Esophagus muscularis mucosa (tissue), 4 donors: ENCODE results near the gene MPO. TPM values are rescaled to one million over a fixed set of nuclear protein-coding genes. Genes with fewer than 3 reads are reported as not detected.
A peak's percentile ranks its signal among the peaks of the same experiment; 100 is the strongest.

Experiments
- DNase-seq: peaks from one replicate; pipeline ENCODE4 v3.0.0-alpha.2; 2017; ENCODE audit errors: extremely low spot score
- H3K27ac ChIP-seq, 4 donors: fragments of 200-600 bp; sonication (generic); replicated peaks in 1 of 4; 1 replicate in 3 of 4; 2 replicates in 1 of 4; pipeline ENCODE4 v1.5.1; 2016 to 2019; ENCODE audit warnings: mild to moderate bottlenecking in 1 of 4
- H3K27me3 ChIP-seq, 4 donors: fragments of 200-600 bp; sonication (generic); one replicate each; pipeline versions ENCODE4 v1.5.1 to v1.6.0; 2016 to 2019
- H3K36me3 ChIP-seq, 4 donors: fragments of 200-600 bp; sonication (generic); one replicate each; pipeline ENCODE4 v1.5.1; 2016 to 2019
- H3K4me1 ChIP-seq, 4 donors: fragments of 200-600 bp; sonication (generic); one replicate each; pipeline ENCODE4 v1.5.1; 2016 to 2019
- H3K4me3 ChIP-seq, 4 donors: fragments of 200-600 bp; sonication (generic); 1 replicate in 2 of 4; 2 replicates in 2 of 4; pipeline ENCODE4 v1.5.1; 2016 to 2019; ENCODE audit warnings: mild to moderate bottlenecking in 4 of 4, moderate library complexity in 1 of 4
- H3K9me3 ChIP-seq, 4 donors: fragments of 200-600 bp; sonication (generic); 1 replicate in 3 of 4; 2 replicates in 1 of 4; pipeline ENCODE4 v1.5.1; 2016 to 2019
- CTCF ChIP-seq, 3 experiments: fragments of 200-600 bp in 2 of 3; fragments of 450-650 bp in 1 of 3; sonication (generic) in 2 of 3; IDR thresholded peaks; one replicate each; pipeline ENCODE4 v1.5.1; 2017 to 2019; ENCODE audit warnings: antibody characterized with exemption in 3 of 3, mild to moderate bottlenecking in 2 of 3, moderate library complexity in 1 of 3
- EP300 ChIP-seq: sonication (generic); formaldehyde crosslinking; IDR thresholded peaks from one replicate; pipeline ENCODE4 v1.6.1; 2017; ENCODE audit warnings: antibody characterized with exemption
- POLR2A ChIP-seq: fragments of 450-650 bp; IDR thresholded peaks from one replicate; pipeline ENCODE4 v1.6.1; 2017; ENCODE audit warnings: antibody characterized with exemption, moderate library complexity, mild to moderate bottlenecking, low read depth
- POLR2AphosphoS5 ChIP-seq, 2 donors: sonication (generic); formaldehyde crosslinking; IDR thresholded peaks; one replicate each; pipeline ENCODE4 v1.6.1; 2017; ENCODE audit warnings: antibody characterized with exemption in 2 of 2
- WGBS: methylation state at CpG from one replicate; pipeline ENCODE4 v1.1.5; 2018; 5-methylcytosine and 5-hydroxymethylcytosine counted together
- intact Hi-C: fragments of 100-400 bp; cut with DNase I; formaldehyde crosslinking; loops from one replicate; pipeline ENCODE4 v1.15.1; 2023
- total RNA-seq, 4 donors: library from RNA; depleted of rRNA; stranded (reverse); fragments of >200 nt; gene quantifications; one replicate each; pipeline versions ENCODE4 v1.1.0 to v1.2.1, GENCODE V29; 2016

MPO gene
- total RNA-seq, 4 donors from 2014 or later = 0.23 to 0.66 TPM; not detected in 2

GRCh38 chr17:58246781-58247180, 34.0 kb downstream of the MPO start:
- H3K27me3 ChIP-seq = peaks cover 0 to 72% (median 3%) of the 10 kb centered on the region in 4 donors
- H3K9me3 ChIP-seq = no peaks in the 10 kb centered on the region
- no peaks in the 10 kb centered on the region for H3K36me3 ChIP-seq
- no peak overlapping the region for H3K4me3 ChIP-seq
- no peak for TF ChIP-seq POLR2AphosphoS5 (IDR thresholded peaks at IDR 0.05)
- TF ChIP-seq CTCF (IDR thresholded peaks at IDR 0.05) = no peak
- no peak for TF ChIP-seq EP300
- no peak for TF ChIP-seq POLR2A
- H3K4me1 ChIP-seq = peaks cover 7 to 15% (median 12%) of the 10 kb centered on the region in 4 donors
- H3K27ac ChIP-seq = no peak overlapping the region
- DNase-seq = peak; percentile 55
- WGBS = 72% methylated on average over 1 of the region's 1 CpG
- intact Hi-C loops = loop anchor here (5.0 kb wide), 1 partner anchor 171 kb away; the partner anchor contains the start of gene RNF43

DNA sequence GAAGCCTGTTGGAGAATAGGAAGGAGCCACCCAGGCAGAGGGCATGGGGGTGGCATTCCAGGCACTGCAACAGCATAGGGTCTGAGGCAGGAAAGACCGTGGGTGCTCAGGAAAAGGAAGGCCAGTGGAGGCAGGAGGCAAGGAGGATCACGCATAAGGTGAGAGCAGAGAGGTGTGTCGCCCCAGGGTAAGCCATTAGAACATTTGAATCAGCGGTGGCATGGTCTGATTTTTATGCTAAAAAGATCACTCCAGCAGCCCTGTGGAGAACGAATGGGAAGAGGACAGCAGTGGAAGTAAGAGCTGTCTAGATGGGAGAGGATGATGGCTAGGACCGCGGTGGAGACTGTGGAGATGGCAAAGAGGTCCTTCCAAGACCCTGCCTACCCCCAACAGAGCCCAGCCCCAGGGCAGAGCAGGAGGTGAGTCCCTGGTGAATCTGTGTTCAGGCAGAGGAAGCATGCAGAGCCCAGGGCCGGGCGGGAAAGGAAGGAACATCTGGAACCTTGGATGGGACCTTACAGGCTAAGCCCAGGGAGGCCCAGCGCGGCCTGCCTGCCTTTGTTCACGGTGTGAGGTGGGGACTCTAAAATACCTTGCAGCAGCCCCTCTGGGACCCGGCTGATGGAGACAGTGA, 34.5 kb downstream of the MPO start:
- no peak for TF ChIP-seq POLR2AphosphoS5 (IDR thresholded peaks at IDR 0.05)
- no peak for TF ChIP-seq CTCF (IDR thresholded peaks at IDR 0.05)
- TF ChIP-seq EP300 = no peak
- TF ChIP-seq POLR2A = no peak
- DNase-seq = peak; percentile 85
- no peak overlapping the region for H3K27ac ChIP-seq
- WGBS = 88% methylated on average over 13 of the region's 13 CpGs
- H3K9me3 ChIP-seq = no peaks in the 10 kb centered on the region
- peaks cover 0 to 77% (median 3%) of the 10 kb centered on the region in 4 donors for H3K27me3 ChIP-seq
- no peaks in the 10 kb centered on the region for H3K36me3 ChIP-seq
- H3K4me3 ChIP-seq = no peak overlapping the region
- H3K4me1 ChIP-seq = peaks cover 7 to 15% (median 12%) of the 10 kb centered on the region in 4 donors
- intact Hi-C loops = loop anchor here (5.0 kb wide), 1 partner anchor 171 kb away; the partner anchor contains the start of gene RNF43

DNA sequence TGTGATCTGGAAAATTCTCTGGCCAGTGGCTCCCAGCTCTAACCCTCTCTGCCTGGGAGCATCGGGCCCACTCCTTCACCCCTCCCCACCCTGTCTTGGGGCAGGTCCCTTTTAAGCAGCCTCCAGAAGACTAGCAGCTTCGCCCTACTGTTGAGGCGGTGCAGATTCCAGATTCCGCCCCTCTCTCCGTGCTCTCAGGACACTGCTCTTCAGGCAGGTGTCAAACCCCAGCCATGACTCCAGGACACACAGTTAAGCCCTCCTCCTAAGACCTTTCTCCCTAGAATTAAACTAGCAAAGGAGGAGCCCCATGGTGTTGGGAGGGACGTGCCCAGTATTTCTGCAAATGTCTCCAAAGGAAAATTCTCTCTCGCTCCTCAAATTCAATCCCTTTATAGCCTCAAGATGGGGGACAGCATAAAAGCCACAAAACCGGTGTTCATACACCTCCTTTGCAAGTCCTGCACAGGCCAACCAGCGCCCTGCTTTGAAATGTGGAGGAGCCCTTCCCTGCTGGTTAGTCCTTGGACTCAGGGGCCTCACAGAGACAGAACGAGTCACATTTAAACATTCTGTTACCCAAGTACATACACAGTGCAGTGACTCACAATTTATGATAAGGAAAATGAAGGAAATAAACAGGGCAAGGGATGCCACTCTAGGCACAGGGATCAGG, 35.2 kb downstream of the MPO start:
- TF ChIP-seq EP300 = no peak
- WGBS = 79% methylated on average over 5 of the region's 10 CpGs
- H3K4me3 ChIP-seq = no peak overlapping the region
- no peaks in the 10 kb centered on the region for H3K9me3 ChIP-seq
- H3K27me3 ChIP-seq = peaks cover 0 to 73% (median 3%) of the 10 kb centered on the region in 4 donors
- peak; percentile 60 for DNase-seq
- no peaks in the 10 kb centered on the region for H3K36me3 ChIP-seq
- intact Hi-C loops = loop anchor here (5.0 kb wide), 1 partner anchor 172 kb away; the partner anchor contains the start of gene RNF43
- no peak overlapping the region for H3K27ac ChIP-seq
- peaks cover 7 to 15% (median 12%) of the 10 kb centered on the region in 4 donors for H3K4me1 ChIP-seq

GRCh38 chr17:58244963-58245362, 35.8 kb downstream of the MPO start:
- intact Hi-C loops = loop anchor here (5.0 kb wide), 1 partner anchor 172 kb away; the partner anchor contains the start of gene RNF43
- Histone ChIP-seq H3K4me3 (no peak overlapping the region), H3K4me1 (peaks cover 7 to 12% (median 12%) of the 10 kb centered on the region in 4 donors), H3K27me3 (peaks cover 0 to 71% (median 3%) of the 10 kb centered on the region in 4 donors), H3K9me3 (no peaks in the 10 kb centered on the region), H3K36me3 (no peaks in the 10 kb centered on the region), H3K27ac (no peak overlapping the region)
- no peak for DNase-seq
- WGBS = 48% methylated on average over 6 of the region's 6 CpGs
- TF ChIP-seq EP300 (no peak), CTCF (IDR thresholded peaks at IDR 0.05) (no peak), POLR2A (no peak), POLR2AphosphoS5 (IDR thresholded peaks at IDR 0.05) (no peak)

GRCh38 chr17:58242171-58242784, 38.5 kb downstream of the MPO start:
- DNase-seq = peak; percentile 64
- 10% methylated on average over 4 of the region's 4 CpGs for WGBS
- no peak overlapping the region for H3K27ac ChIP-seq
- TF ChIP-seq EP300 (no peak), CTCF (IDR thresholded peaks at IDR 0.05) (no peak), POLR2AphosphoS5 (IDR thresholded peaks at IDR 0.05) (no peak), POLR2A (no peak)
- intact Hi-C loops = no loop called here
- H3K4me3 ChIP-seq = no peak overlapping the region
- no peaks in the 10 kb centered on the region for H3K9me3 ChIP-seq
- H3K4me1 ChIP-seq = no peaks in the 10 kb centered on the region
- H3K27me3 ChIP-seq = peaks cover 0 to 71% (median 0%) of the 10 kb centered on the region in 4 donors
- H3K36me3 ChIP-seq = no peaks in the 10 kb centered on the region
